Stimulated activated naive CD8-positive, alpha-beta T cell treated with anti-CD3 and anti-CD28 coated beads, Interleukin-15, Interleukin-2, amounts not matched to agents 100 ng/mL and 50 ng/mL, for 24 hours (primary cell): ENCODE measurements around the gene PDE6H.

Experiments
- H3K27ac Mint-ChIP-seq: one replicate; pipeline ENCODE4 v1.8.0; 2021; ENCODE audit warnings: mild to moderate bottlenecking, mixed read lengths
- H3K27me3 Mint-ChIP-seq: one replicate; pipeline ENCODE4 v1.8.0; 2021; ENCODE audit warnings: mixed read lengths
- H3K36me3 Mint-ChIP-seq: one replicate; pipeline ENCODE4 v1.8.0; 2021; ENCODE audit warnings: low read depth, mixed read lengths
- H3K4me1 Mint-ChIP-seq: one replicate; pipeline ENCODE4 v1.8.0; 2021; ENCODE audit warnings: low read depth, mixed read lengths
- H3K4me3 Mint-ChIP-seq: one replicate; pipeline ENCODE4 v1.8.0; 2021; ENCODE audit warnings: mild to moderate bottlenecking, mixed read lengths
- H3K9me3 Mint-ChIP-seq: one replicate; pipeline ENCODE4 v1.8.0; 2021; ENCODE audit warnings: mixed read lengths

Gene PDE6H

GRCh38 chr12:14972816-14973215 lies at the start of gene PDE6H:
Gene PDE6H, plus strand, starts transcription at chr12:14973042. Its CDS starts 4,971 bp downstream, at chr12:14978013.
- Mint-ChIP-seq H3K4me3 (no peak within 1 kb of the TSS), H3K4me1 (peaks cover 37% of the 10 kb centered on the region), H3K9me3 (no peaks in the 10 kb centered on the region), H3K27me3 (no peaks in the 10 kb centered on the region), H3K36me3 (no peaks in the 10 kb centered on the region), H3K27ac (no peak within 1 kb of the TSS)

GRCh38 chr12:14923944-14924343 lies 48.9 kb upstream of the PDE6H start:
- Mint-ChIP-seq H3K27ac (no peak overlapping the region), H3K36me3 (peaks cover 25% of the 10 kb centered on the region), H3K4me3 (no peak overlapping the region), H3K27me3 (no peaks in the 10 kb centered on the region), H3K9me3 (no peaks in the 10 kb centered on the region), H3K4me1 (peaks cover 22% of the 10 kb centered on the region)

GRCh38 chr12:14924541-14924940 lies 48.3 kb upstream of the PDE6H start:
- H3K36me3 Mint-ChIP-seq, result peaks cover 21% of the 10 kb centered on the region
- H3K9me3 Mint-ChIP-seq, result no peaks in the 10 kb centered on the region
- H3K27ac Mint-ChIP-seq, result no peak overlapping the region
- no peaks in the 10 kb centered on the region for H3K27me3 Mint-ChIP-seq
- H3K4me3 Mint-ChIP-seq, result no peak overlapping the region
- H3K4me1 Mint-ChIP-seq, result peaks cover 19% of the 10 kb centered on the region

- no peaks in the 10 kb centered on the region for H3K27me3 Mint-ChIP-seq
These were observed 45.6 kb upstream of the PDE6H start for GRCh38 chr12:14927267-14927666.

GRCh38 chr12:14928931-14929330 lies 43.9 kb upstream of the PDE6H start:
- no peaks in the 10 kb centered on the region for H3K9me3 Mint-ChIP-seq
- no peaks in the 10 kb centered on the region for H3K27me3 Mint-ChIP-seq
- peaks cover 29% of the 10 kb centered on the region for H3K36me3 Mint-ChIP-seq
- no peak overlapping the region for H3K4me3 Mint-ChIP-seq
- H3K4me1 Mint-ChIP-seq, result peaks cover 4% of the 10 kb centered on the region
- no peak overlapping the region for H3K27ac Mint-ChIP-seq

More at GRCh38 chr12:14927267-14927666, 45.6 kb upstream of the PDE6H start:
- Mint-ChIP-seq H3K27ac (no peak overlapping the region), H3K4me1 (no peaks in the 10 kb centered on the region), H3K4me3 (no peak overlapping the region), H3K36me3 (peaks cover 12% of the 10 kb centered on the region), H3K9me3 (no peaks in the 10 kb centered on the region)

GRCh38 chr12:14930299-14930698 lies 42.5 kb upstream of the PDE6H start:
- Mint-ChIP-seq H3K9me3 (no peaks in the 10 kb centered on the region), H3K27me3 (no peaks in the 10 kb centered on the region), H3K27ac (no peak overlapping the region), H3K4me1 (peaks cover 10% of the 10 kb centered on the region), H3K4me3 (no peak overlapping the region), H3K36me3 (peaks cover 37% of the 10 kb centered on the region)

GRCh38 chr12:14931359-14931758 lies 41.5 kb upstream of the PDE6H start:
- no peak overlapping the region for H3K27ac Mint-ChIP-seq
- no peak overlapping the region for H3K4me3 Mint-ChIP-seq
- no peaks in the 10 kb centered on the region for H3K9me3 Mint-ChIP-seq
- H3K4me1 Mint-ChIP-seq, result peaks cover 10% of the 10 kb centered on the region
- H3K27me3 Mint-ChIP-seq, result no peaks in the 10 kb centered on the region
- peaks cover 37% of the 10 kb centered on the region for H3K36me3 Mint-ChIP-seq

GRCh38 chr12:14931791-14932560 lies 40.9 kb upstream of the PDE6H start:
- H3K4me3 Mint-ChIP-seq, result no peak overlapping the region
- no peaks in the 10 kb centered on the region for H3K27me3 Mint-ChIP-seq
- H3K36me3 Mint-ChIP-seq, result peaks cover 43% of the 10 kb centered on the region
- H3K9me3 Mint-ChIP-seq, result no peaks in the 10 kb centered on the region
- peaks cover 14% of the 10 kb centered on the region for H3K4me1 Mint-ChIP-seq
- H3K27ac Mint-ChIP-seq, result no peak overlapping the region

GRCh38 chr12:14934511-14934910 lies 38.3 kb upstream of the PDE6H start:
- peaks cover 52% of the 10 kb centered on the region for H3K36me3 Mint-ChIP-seq
- H3K4me3 Mint-ChIP-seq, result no peak overlapping the region
- no peaks in the 10 kb centered on the region for H3K27me3 Mint-ChIP-seq
- H3K9me3 Mint-ChIP-seq, result no peaks in the 10 kb centered on the region
- peaks cover 36% of the 10 kb centered on the region for H3K4me1 Mint-ChIP-seq
- H3K27ac Mint-ChIP-seq, result no peak overlapping the region

- H3K4me3 Mint-ChIP-seq, result no peak overlapping the region
- H3K27me3 Mint-ChIP-seq, result no peaks in the 10 kb centered on the region
- H3K4me1 Mint-ChIP-seq, result peaks cover 42% of the 10 kb centered on the region
- H3K9me3 Mint-ChIP-seq, result no peaks in the 10 kb centered on the region
- no peak overlapping the region for H3K27ac Mint-ChIP-seq
- peaks cover 57% of the 10 kb centered on the region for H3K36me3 Mint-ChIP-seq
These were observed 37.8 kb upstream of the PDE6H start for GRCh38 chr12:14935031-14935430.

- peaks cover 44% of the 10 kb centered on the region for H3K4me1 Mint-ChIP-seq
- H3K27ac Mint-ChIP-seq, result no peak overlapping the region
These were observed 36.5 kb upstream of the PDE6H start for GRCh38 chr12:14936224-14936861.

GRCh38 chr12:14937014-14937413 lies 35.8 kb upstream of the PDE6H start:
- no peaks in the 10 kb centered on the region for H3K27me3 Mint-ChIP-seq
- peak overlapping the region; percentile 36 for H3K27ac Mint-ChIP-seq
- no peak overlapping the region for H3K4me3 Mint-ChIP-seq
- peaks cover 72% of the 10 kb centered on the region for H3K36me3 Mint-ChIP-seq
- peaks cover 44% of the 10 kb centered on the region for H3K4me1 Mint-ChIP-seq
- H3K9me3 Mint-ChIP-seq, result no peaks in the 10 kb centered on the region

More at GRCh38 chr12:14936224-14936861, 36.5 kb upstream of the PDE6H start:
- H3K36me3 Mint-ChIP-seq, result peaks cover 70% of the 10 kb centered on the region
- H3K4me3 Mint-ChIP-seq, result no peak overlapping the region
- no peaks in the 10 kb centered on the region for H3K9me3 Mint-ChIP-seq
- no peaks in the 10 kb centered on the region for H3K27me3 Mint-ChIP-seq

- H3K9me3 Mint-ChIP-seq, result no peaks in the 10 kb centered on the region
- no peaks in the 10 kb centered on the region for H3K27me3 Mint-ChIP-seq
- peaks cover 72% of the 10 kb centered on the region for H3K36me3 Mint-ChIP-seq
- H3K4me1 Mint-ChIP-seq, result peaks cover 44% of the 10 kb centered on the region
- H3K4me3 Mint-ChIP-seq, result no peak overlapping the region
- H3K27ac Mint-ChIP-seq, result peak overlapping the region; percentile 55
These were observed 35.2 kb upstream of the PDE6H start for GRCh38 chr12:14937689-14938088.

GRCh38 chr12:14938301-14938700 lies 34.5 kb upstream of the PDE6H start, which contains the start of gene ERP27:
Gene ERP27, minus strand, starts transcription at chr12:14938537. Its CDS starts 29 bp downstream, at chr12:14938508.
- H3K9me3 Mint-ChIP-seq, result no peaks in the 10 kb centered on the region
- H3K27ac Mint-ChIP-seq, result peak within 1 kb of the TSS; percentile 55
- H3K27me3 Mint-ChIP-seq, result no peaks in the 10 kb centered on the region
- peaks cover 69% of the 10 kb centered on the region for H3K36me3 Mint-ChIP-seq
- no peak within 1 kb of the TSS for H3K4me3 Mint-ChIP-seq
- H3K4me1 Mint-ChIP-seq, result peaks cover 44% of the 10 kb centered on the region

GRCh38 chr12:14941369-14941768 lies 31.5 kb upstream of the PDE6H start:
- Mint-ChIP-seq H3K27ac (no peak overlapping the region), H3K27me3 (no peaks in the 10 kb centered on the region), H3K36me3 (peaks cover 80% of the 10 kb centered on the region), H3K4me1 (peaks cover 54% of the 10 kb centered on the region), H3K9me3 (no peaks in the 10 kb centered on the region), H3K4me3 (no peak overlapping the region)
